ENCODE measurements around the gene LMAN1L.
"Not testable (repeated sequence)": the region's sequence is repeated elsewhere in the genome, so short reads cannot be mapped to it uniquely, and the experiment has no call there.

LMAN1L gene

GRCh38 chr15:74782259-74783071, 30.2 kb upstream of the LMAN1L start:
- no peak for DNase-seq

GRCh38 chr15:74783072-74783807, 29.4 kb upstream of the LMAN1L start:
- DNase-seq = no peak

- no peak for DNase-seq
These were observed 28.8 kb upstream of the LMAN1L start for GRCh38 chr15:74783808-74784175.

- no peak for DNase-seq
These were observed 28.0 kb upstream of the LMAN1L start for GRCh38 chr15:74784426-74785193.

GRCh38 chr15:74785194-74786032, 27.2 kb upstream of the LMAN1L start:
- no peak for DNase-seq

GRCh38 chr15:74786081-74786480, 26.6 kb upstream of the LMAN1L start:
- DNase-seq = not testable (repeated sequence)

- DNase-seq = no peak
These were observed 26.0 kb upstream of the LMAN1L start for GRCh38 chr15:74786551-74787165.

GRCh38 chr15:74787251-74788041, 25.2 kb upstream of the LMAN1L start:
- no peak for DNase-seq

- no peak for DNase-seq
These were observed 24.5 kb upstream of the LMAN1L start for GRCh38 chr15:74788042-74788682.

- DNase-seq = no peak
These were observed 23.9 kb upstream of the LMAN1L start for GRCh38 chr15:74788683-74789151.

GRCh38 chr15:74789171-74789631, 23.4 kb upstream of the LMAN1L start:
- no peak for DNase-seq

- DNase-seq = no peak
These were observed 22.9 kb upstream of the LMAN1L start for GRCh38 chr15:74789741-74790079.

GRCh38 chr15:74790080-74790916, 22.3 kb upstream of the LMAN1L start:
- DNase-seq = no peak

GRCh38 chr15:74791007-74791406, 21.6 kb upstream of the LMAN1L start:
- DNase-seq = no peak

- DNase-seq = no peak
These were observed 21.0 kb upstream of the LMAN1L start for GRCh38 chr15:74791667-74792066.

GRCh38 chr15:74792227-74793016, 20.2 kb upstream of the LMAN1L start:
- DNase-seq = no peak

GRCh38 chr15:74793135-74794028, 19.3 kb upstream of the LMAN1L start:
- DNase-seq = no peak
